Naive thymus-derived CD4-positive, alpha-beta T cell (primary cell): ENCODE results near the gene SH3D21. TPM values are rescaled to one million over a fixed set of nuclear protein-coding genes. Genes with fewer than 3 reads are reported as not detected.

Experiments
- ATAC-seq: fragments of 150-1000 bp; cut with Tn5 transposase; 2 replicates; pipeline ENCODE4 v1.10.0; 2021; ENCODE audit warnings: mild to moderate bottlenecking, moderate library complexity
- CTCF ChIA-PET: fragments of 350-600 bp; sonication (Branson Sonifier 250); formaldehyde crosslinking; loops from one replicate; lab custom pipeline; 2021; ENCODE audit warnings: antibody characterized with exemption; lab: Charles Lee
- POLR2A ChIA-PET: fragments of 350-600 bp; sonication (Branson Sonifier 250); formaldehyde crosslinking; loops from one replicate; lab custom pipeline; 2021; ENCODE audit warnings: antibody characterized with exemption, inconsistent platforms; lab: Charles Lee
- DNase-seq, 9 donors: peaks; one replicate each; pipeline versions ENCODE4 v3.0.0 to v3.0.0-alpha.2; 2020 to 2022; ENCODE audit warnings: mixed read lengths in 1 of 9
- H3K27ac ChIP-seq: one replicate; pipeline ENCODE4 v1.7.0; 2013; ENCODE audit warnings: mild to moderate bottlenecking, low read depth, low read length, moderate library complexity
- H3K27me3 ChIP-seq, 2 donors: one replicate each; pipeline ENCODE4 v1.7.0; 2013; ENCODE audit warnings: low read length in 2 of 2, mild to moderate bottlenecking in 2 of 2, moderate library complexity in 2 of 2; ENCODE audit not compliant: control insufficient read depth in 2 of 2, insufficient read depth in 2 of 2
- H3K36me3 ChIP-seq, 3 experiments: 1 replicate in 2 of 3; 2 replicates in 1 of 3; pipeline ENCODE4 v1.7.0; 2013; ENCODE audit warnings: low read length in 3 of 3, mild to moderate bottlenecking in 3 of 3, moderate library complexity in 1 of 3; ENCODE audit not compliant: insufficient read depth in 3 of 3, control insufficient read depth in 2 of 3
- H3K4me1 ChIP-seq, 2 donors: one replicate each; pipeline ENCODE4 v1.7.0; 2013; ENCODE audit warnings: low read length in 2 of 2, mild to moderate bottlenecking in 2 of 2, moderate library complexity in 1 of 2; ENCODE audit not compliant: control insufficient read depth in 2 of 2, insufficient read depth in 2 of 2
- H3K4me3 ChIP-seq: 2 replicates; pipeline ENCODE4 v1.7.0; 2013; ENCODE audit warnings: mild to moderate bottlenecking, low read length
- H3K9me3 ChIP-seq, 3 experiments: 1 replicate in 2 of 3; 2 replicates in 1 of 3; pipeline ENCODE4 v1.7.0; 2013; ENCODE audit warnings: low read length in 3 of 3; ENCODE audit not compliant: control insufficient read depth in 2 of 3
- H3K27ac Mint-ChIP-seq, 9 donors: one replicate each; pipeline ENCODE4 v1.8.0; 2020 to 2022; ENCODE audit warnings: mixed read lengths in 9 of 9, mild to moderate bottlenecking in 8 of 9, moderate library complexity in 5 of 9, inconsistent platforms in 2 of 9
- H3K27me3 Mint-ChIP-seq, 5 donors: one replicate each; pipeline ENCODE4 v1.8.0; 2021 to 2022; ENCODE audit warnings: mixed read lengths in 5 of 5, mild to moderate bottlenecking in 1 of 5
- H3K36me3 Mint-ChIP-seq, 5 donors: one replicate each; pipeline ENCODE4 v1.8.0; 2020 to 2022; ENCODE audit warnings: mixed read lengths in 5 of 5, mild to moderate bottlenecking in 3 of 5, inconsistent platforms in 1 of 5
- H3K4me1 Mint-ChIP-seq, 7 donors: one replicate each; pipeline ENCODE4 v1.8.0; 2020 to 2022; ENCODE audit warnings: mixed read lengths in 7 of 7, mild to moderate bottlenecking in 3 of 7, inconsistent platforms in 1 of 7
- H3K4me3 Mint-ChIP-seq, 10 donors: one replicate each; pipeline ENCODE4 v1.8.0; 2020 to 2022; ENCODE audit warnings: mild to moderate bottlenecking in 10 of 10, mixed read lengths in 10 of 10, moderate library complexity in 6 of 10, inconsistent platforms in 2 of 10
- H3K9me3 Mint-ChIP-seq, 11 donors: one replicate each; pipeline ENCODE4 v1.8.0; 2020 to 2022; ENCODE audit warnings: mixed read lengths in 11 of 11, mild to moderate bottlenecking in 4 of 11, inconsistent platforms in 1 of 11, moderate library complexity in 1 of 11
- intact Hi-C, 2 donors: fragments of 100-400 bp; cut with micrococcal nuclease; formaldehyde crosslinking; loops; one replicate each; pipeline ENCODE4 v1.15.1; 2023
- polyA plus RNA-seq, 2 donors: library from polyadenylated mRNA; unstranded; fragments of 300-500 nt; fragmentation: Illumina TruSeq; gene quantifications; one replicate each; pipeline ENCODE4 v1.2.3, GENCODE V29; 2021
- total RNA-seq, 6 experiments: library from RNA in 5 of 6; stranded (reverse) in 5 of 6; gene quantifications; 1 replicate in 5 of 6; 2 replicates in 1 of 6; pipeline ENCODE4 v1.2.3 and lab custom pipeline; 2021 to 2026

Gene SH3D21
- total and polyA plus RNA-seq, 7 experiments from 2014 or later: 0.17 to 21.7 (median 3.0) TPM

DNA sequence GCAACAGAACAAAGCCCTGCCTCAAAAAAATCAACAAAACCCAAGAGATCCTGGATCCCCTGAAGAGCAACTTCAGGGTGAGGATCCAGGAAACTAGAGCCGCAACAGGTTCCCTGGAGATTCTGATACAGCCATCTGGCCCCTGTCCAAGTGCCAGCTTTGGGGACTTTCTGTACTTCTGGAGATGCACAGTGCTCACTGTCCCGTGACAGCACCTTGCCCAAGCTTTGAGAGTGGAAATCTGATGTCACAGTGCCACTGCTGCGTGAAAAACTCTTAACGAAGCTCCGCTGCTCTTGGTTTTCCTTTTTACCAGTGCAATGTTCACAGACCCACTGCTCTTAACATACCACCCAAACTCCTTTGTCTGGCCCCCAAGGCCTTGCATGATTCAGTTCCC lies 53.2 kb downstream of the SH3D21 start:
- POLR2A ChIA-PET: interaction anchor here (0.7 to 13.8 kb wide), 9 partner anchors 8 to 136 kb away, joined by 3 to 155 read pairs (median 8); partner anchors contain the start of genes SH3D21 and STK40
- intact Hi-C loops: loop anchor here in 1 of 2 donors (1.0 kb wide), 1 partner anchor 10 kb away; no protein-coding TSS in a partner anchor

GRCh38 chr1:36359911-36360550 lies 53.9 kb downstream of the SH3D21 start:
- Mint-ChIP-seq H3K9me3 (no peaks in the 10 kb centered on the region), H3K36me3 (peaks cover 9 to 31% (median 21%) of the 10 kb centered on the region in 5 donors), H3K4me3 (peak overlapping the region in 9 of 10 donors; percentile 35 to 79 (median 61)), H3K27me3 (no peaks in the 10 kb centered on the region), H3K27ac (peak overlapping the region; percentile 91 to 99 (median 94)), H3K4me1 (peaks cover 7 to 29% (median 27%) of the 10 kb centered on the region in 7 donors)
- peaks cover 0 to 55% (median 8%) of the 10 kb centered on the region in 3 experiments for H3K36me3 ChIP-seq
- H3K9me3 ChIP-seq: no peaks in the 10 kb centered on the region
- no peaks in the 10 kb centered on the region for H3K27me3 ChIP-seq
- ATAC-seq (peak; percentile 95), DNase-seq (peak in 7 of 9 donors; percentile 43 to 77 (median 74))
- H3K4me3 ChIP-seq: no peak overlapping the region
- peak overlapping the region; percentile 52 for H3K27ac ChIP-seq
- CTCF ChIA-PET: interaction anchor here (0.9 to 3.3 kb wide), 5 partner anchors 9 to 200 kb away, joined by 3 to 19 read pairs (median 4); no protein-coding TSS in a partner anchor
- intact Hi-C loops: loop anchor here in 1 of 2 donors (1.0 kb wide), 3 partner anchors 9 to 26 kb away; no protein-coding TSS in a partner anchor
- peaks cover 0 to 19% of the 10 kb centered on the region in 2 donors for H3K4me1 ChIP-seq
- POLR2A ChIA-PET: interaction anchor here (0.5 to 13.8 kb wide), 10 partner anchors 7 to 212 kb away, joined by 3 to 155 read pairs (median 8); partner anchors contain the start of genes SH3D21 and STK40

More for the DNA sequence above, 53.2 kb downstream of the SH3D21 start:
- Mint-ChIP-seq H3K9me3 (no peaks in the 10 kb centered on the region), H3K27ac (peak overlapping the region; percentile 91 to 99 (median 94)), H3K27me3 (no peaks in the 10 kb centered on the region), H3K36me3 (peaks cover 9 to 33% (median 21%) of the 10 kb centered on the region in 5 donors), H3K4me3 (peak overlapping the region in 9 of 10 donors; percentile 35 to 79 (median 61)), H3K4me1 (peaks cover 7 to 27% (median 26%) of the 10 kb centered on the region in 7 donors)
- Histone ChIP-seq H3K4me1 (peaks cover 0 to 19% of the 10 kb centered on the region in 2 donors), H3K4me3 (no peak overlapping the region), H3K9me3 (no peaks in the 10 kb centered on the region), H3K27ac (peak overlapping the region; percentile 52), H3K27me3 (no peaks in the 10 kb centered on the region), H3K36me3 (peaks cover 0 to 62% (median 8%) of the 10 kb centered on the region in 3 experiments)
- CTCF ChIA-PET: interaction anchor here (0.6 to 3.3 kb wide), 5 partner anchors 9 to 17 kb away, joined by 4 to 19 read pairs (median 8); no protein-coding TSS in a partner anchor
- ATAC-seq (no peak), DNase-seq (no peak)

GRCh38 chr1:36365381-36365780 lies 59.2 kb downstream of the SH3D21 start:
- CTCF ChIA-PET: interaction anchor here (2.3 to 10.3 kb wide), 3 partner anchors 13 to 23 kb away, joined by 8 to 176 read pairs (median 115); no protein-coding TSS in a partner anchor
- POLR2A ChIA-PET: interaction anchor here (3.2 to 6.0 kb wide), 3 partner anchors 12 to 32 kb away, joined by 23 to 155 read pairs (median 24); partner anchors contain the start of gene LSM10
- Histone ChIP-seq H3K4me3 (no peak overlapping the region), H3K27ac (peak overlapping the region; percentile 74), H3K9me3 (no peaks in the 10 kb centered on the region), H3K36me3 (peaks cover 0 to 18% (median 0%) of the 10 kb centered on the region in 3 experiments), H3K4me1 (peaks cover 15 to 52% of the 10 kb centered on the region in 2 donors), H3K27me3 (no peaks in the 10 kb centered on the region)
- DNase-seq (no peak), ATAC-seq (no peak)
- Mint-ChIP-seq H3K4me3 (peak overlapping the region in 5 of 10 donors; percentile 25 to 88 (median 69)), H3K9me3 (no peaks in the 10 kb centered on the region), H3K27me3 (no peaks in the 10 kb centered on the region), H3K36me3 (peaks cover 0 to 20% (median 6%) of the 10 kb centered on the region in 5 donors), H3K27ac (peak overlapping the region; percentile 69 to 97 (median 95)), H3K4me1 (peaks cover 33 to 65% (median 61%) of the 10 kb centered on the region in 7 donors)
- intact Hi-C loops: loop anchor here in 1 of 2 donors (5.0 kb wide), 1 partner anchor 143 kb away; the partner anchor contains the start of gene THRAP3

GRCh38 chr1:36366091-36366661 lies 60.0 kb downstream of the SH3D21 start:
- peaks cover 15 to 47% of the 10 kb centered on the region in 2 donors for H3K4me1 ChIP-seq
- no peaks in the 10 kb centered on the region for H3K27me3 Mint-ChIP-seq
- intact Hi-C loops: loop anchor here (1.0 to 5.0 kb wide), 5 partner anchors 20 to 217 kb away; partner anchors contain the start of genes EVA1B (in 1 of the 2), LSM10 (in 1 of the 2), THRAP3 (in 1 of the 2) and TRAPPC3 (in 1 of the 2)
- CTCF ChIA-PET: interaction anchor here (2.3 to 10.3 kb wide), 6 partner anchors 9 to 24 kb away, joined by 8 to 176 read pairs (median 32); partner anchors contain the start of gene STK40
- peak; percentile 85 for ATAC-seq
- peaks cover 0 to 19% (median 6%) of the 10 kb centered on the region in 5 donors for H3K36me3 Mint-ChIP-seq
- peak overlapping the region; percentile 74 for H3K27ac ChIP-seq
- H3K4me3 Mint-ChIP-seq: peak overlapping the region; percentile 57 to 88 (median 70)
- no peaks in the 10 kb centered on the region for H3K27me3 ChIP-seq
- H3K9me3 ChIP-seq: no peaks in the 10 kb centered on the region
- H3K4me1 Mint-ChIP-seq: peaks cover 33 to 61% (median 59%) of the 10 kb centered on the region in 7 donors
- H3K4me3 ChIP-seq: peak overlapping the region; percentile 36
- no peaks in the 10 kb centered on the region for H3K9me3 Mint-ChIP-seq
- peak overlapping the region; percentile 86 to 97 (median 95) for H3K27ac Mint-ChIP-seq
- POLR2A ChIA-PET: interaction anchor here (0.7 to 6.0 kb wide), 12 partner anchors 13 to 209 kb away, joined by 3 to 155 read pairs (median 8); partner anchors contain the start of genes EVA1B, LSM10, MRPS15 and SH3D21
- peak in 8 of 9 donors; percentile 26 to 87 (median 78) for DNase-seq
- H3K36me3 ChIP-seq: peaks cover 0 to 14% (median 0%) of the 10 kb centered on the region in 3 experiments

GRCh38 chr1:36367066-36367465 lies 60.9 kb downstream of the SH3D21 start:
- H3K27ac ChIP-seq: peak overlapping the region; percentile 59
- H3K36me3 ChIP-seq: peaks cover 0 to 13% (median 0%) of the 10 kb centered on the region in 3 experiments
- peaks cover 33 to 57% (median 53%) of the 10 kb centered on the region in 7 donors for H3K4me1 Mint-ChIP-seq
- no peaks in the 10 kb centered on the region for H3K27me3 ChIP-seq
- no peak overlapping the region for H3K4me3 ChIP-seq
- peak overlapping the region; percentile 86 to 97 (median 95) for H3K27ac Mint-ChIP-seq
- no peaks in the 10 kb centered on the region for H3K9me3 ChIP-seq
- no peaks in the 10 kb centered on the region for H3K27me3 Mint-ChIP-seq
- ATAC-seq (peak; percentile 46), DNase-seq (peak in 7 of 9 donors; percentile 45 to 73 (median 67))
- H3K36me3 Mint-ChIP-seq: peaks cover 0 to 14% (median 1%) of the 10 kb centered on the region in 5 donors
- no peaks in the 10 kb centered on the region for H3K9me3 Mint-ChIP-seq
- CTCF ChIA-PET: interaction anchor here (0.6 to 10.3 kb wide), 15 partner anchors 10 to 1628 kb away, joined by 3 to 176 read pairs (median 10); partner anchors contain the start of genes LSM10 and STK40
- intact Hi-C loops: loop anchor here (2.0 to 5.0 kb wide), 3 partner anchors 30 to 145 kb away; partner anchors contain the start of genes EVA1B (in 1 of the 2), LSM10 (in 1 of the 2) and THRAP3 (in 1 of the 2)
- POLR2A ChIA-PET: interaction anchor here (0.6 to 6.0 kb wide), 15 partner anchors 13 to 211 kb away, joined by 3 to 155 read pairs (median 6); partner anchors contain the start of genes EVA1B, LSM10, MAP7D1 and MRPS15
- H3K4me1 ChIP-seq: peaks cover 15 to 47% of the 10 kb centered on the region in 2 donors
- H3K4me3 Mint-ChIP-seq: peak overlapping the region; percentile 39 to 88 (median 70)
